Epithelial cell of esophagus (primary cell): Measurements from ENCODE around the gene FBXL17.

ENCODE experiments used
- DNase-seq: peaks from one replicate; pipeline ENCODE4 v3.0.0; 2010; ENCODE audit warnings: low read depth
- H3K4me3 ChIP-seq: 2 replicates; pipeline ENCODE4 v1.5.1; 2011; ENCODE audit warnings: mild to moderate bottlenecking, low read length, control low read depth
- TF ChIP-seq, protein P1 (sequence below): IDR thresholded peaks from 2 replicates; pipeline ENCODE4 v1.5.1; 2011; ENCODE audit warnings: low read depth, mild to moderate bottlenecking, low read length, control low read depth, inconsistent platforms; ENCODE audit not compliant: insufficient read depth; ENCODE audit errors: missing control alignments

The FBXL17 gene

DNA sequence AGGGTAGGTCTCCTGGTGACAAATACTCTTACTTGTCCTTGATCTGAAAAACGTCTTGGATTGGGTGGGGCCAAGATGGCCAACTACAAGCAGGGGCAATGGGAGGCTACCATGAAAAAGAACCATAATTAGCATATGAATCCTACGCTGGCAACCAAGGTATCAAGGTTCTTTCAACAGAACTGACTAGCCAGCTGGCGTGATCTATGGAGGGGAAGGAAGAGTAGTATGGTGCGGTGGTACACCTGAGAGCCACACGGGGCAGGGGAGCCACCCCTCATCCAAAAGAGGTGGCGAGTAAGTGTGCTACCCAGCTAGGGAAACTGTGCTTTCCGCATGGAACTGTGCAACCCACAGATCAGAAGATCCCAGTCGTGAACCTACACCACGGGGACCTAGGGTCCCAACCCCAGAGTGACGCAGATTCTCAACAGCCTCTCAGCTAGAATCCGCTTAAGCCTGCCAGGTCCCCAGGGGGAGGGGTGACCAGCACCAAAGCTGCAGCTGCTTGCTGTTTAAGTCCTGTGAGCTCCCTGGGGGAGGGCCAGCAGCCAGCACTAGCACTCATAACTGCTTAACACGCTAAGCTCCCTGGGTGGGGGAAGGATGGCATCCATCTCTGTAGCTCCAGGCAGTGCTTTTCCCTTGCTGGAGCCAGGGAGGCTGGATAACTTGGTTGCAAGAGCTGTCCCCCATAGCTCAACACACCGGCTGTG lies 334.8 kb downstream of the FBXL17 start:
- TF ChIP-seq, protein P1, sequence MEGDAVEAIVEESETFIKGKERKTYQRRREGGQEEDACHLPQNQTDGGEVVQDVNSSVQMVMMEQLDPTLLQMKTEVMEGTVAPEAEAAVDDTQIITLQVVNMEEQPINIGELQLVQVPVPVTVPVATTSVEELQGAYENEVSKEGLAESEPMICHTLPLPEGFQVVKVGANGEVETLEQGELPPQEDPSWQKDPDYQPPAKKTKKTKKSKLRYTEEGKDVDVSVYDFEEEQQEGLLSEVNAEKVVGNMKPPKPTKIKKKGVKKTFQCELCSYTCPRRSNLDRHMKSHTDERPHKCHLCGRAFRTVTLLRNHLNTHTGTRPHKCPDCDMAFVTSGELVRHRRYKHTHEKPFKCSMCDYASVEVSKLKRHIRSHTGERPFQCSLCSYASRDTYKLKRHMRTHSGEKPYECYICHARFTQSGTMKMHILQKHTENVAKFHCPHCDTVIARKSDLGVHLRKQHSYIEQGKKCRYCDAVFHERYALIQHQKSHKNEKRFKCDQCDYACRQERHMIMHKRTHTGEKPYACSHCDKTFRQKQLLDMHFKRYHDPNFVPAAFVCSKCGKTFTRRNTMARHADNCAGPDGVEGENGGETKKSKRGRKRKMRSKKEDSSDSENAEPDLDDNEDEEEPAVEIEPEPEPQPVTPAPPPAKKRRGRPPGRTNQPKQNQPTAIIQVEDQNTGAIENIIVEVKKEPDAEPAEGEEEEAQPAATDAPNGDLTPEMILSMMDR: no peak
- H3K4me3 ChIP-seq: no peak overlapping the region
- no peak for DNase-seq

DNA sequence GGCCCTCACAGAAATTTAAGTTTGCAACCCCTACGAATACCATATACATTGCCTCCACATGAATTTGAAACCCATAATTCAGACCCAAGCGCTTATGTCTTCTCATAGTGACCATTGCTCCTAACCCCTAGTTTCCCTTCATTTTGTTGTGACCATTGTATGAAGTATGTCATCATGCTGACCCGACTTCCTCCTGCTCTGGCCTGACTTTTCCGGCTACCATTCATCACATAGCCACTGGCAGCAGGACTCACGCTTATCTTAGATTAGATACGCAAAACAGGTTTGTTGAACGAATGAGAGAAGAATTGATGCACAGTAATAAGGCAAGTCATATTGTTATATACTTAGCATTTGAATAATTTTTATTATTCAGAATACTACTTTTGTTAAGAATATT lies 345.4 kb downstream of the FBXL17 start:
- DNase-seq: no peak
- no peak overlapping the region for H3K4me3 ChIP-seq
- TF ChIP-seq, protein P1: no peak

DNA sequence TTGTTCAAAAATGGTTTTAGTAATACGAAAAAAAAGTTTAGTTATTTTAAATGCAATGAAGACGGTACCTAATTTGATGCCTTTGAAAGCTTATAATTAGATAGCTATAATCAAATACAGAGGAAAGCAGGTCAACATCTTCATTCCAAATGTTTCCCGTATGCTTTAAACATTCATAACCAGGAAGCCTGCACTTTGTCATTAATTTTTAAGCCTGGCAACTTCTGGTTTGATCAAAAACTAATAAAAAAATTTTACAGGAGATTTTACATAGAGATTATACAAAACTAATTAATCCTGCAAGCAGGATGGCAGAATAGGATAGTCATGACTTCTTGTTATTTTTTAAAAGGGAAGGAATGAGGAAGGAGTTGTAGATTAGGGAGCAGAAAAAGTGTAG lies 353.0 kb downstream of the FBXL17 start:
- TF ChIP-seq, protein P1: no peak
- no peak overlapping the region for H3K4me3 ChIP-seq
- DNase-seq: no peak

DNA sequence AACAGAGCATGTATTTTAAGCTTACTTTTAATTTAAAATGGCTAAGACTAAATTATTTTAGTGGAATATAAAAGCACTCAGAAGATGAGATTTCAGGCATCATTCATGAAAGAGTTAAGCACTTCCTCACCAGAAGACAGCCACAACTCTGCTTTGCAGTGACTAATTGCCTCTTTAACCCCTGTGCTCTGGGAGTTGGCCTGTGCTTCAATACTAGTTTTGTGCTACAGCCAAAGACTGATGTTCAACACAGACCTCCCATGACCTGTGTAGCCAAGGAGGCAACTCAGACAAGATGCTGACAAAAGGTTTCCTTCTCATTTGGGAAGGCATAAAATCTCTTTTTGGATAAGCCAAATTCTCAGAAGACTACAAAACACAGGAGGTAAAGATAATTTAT lies 353.5 kb downstream of the FBXL17 start:
- no peak overlapping the region for H3K4me3 ChIP-seq
- peak; percentile 14 for DNase-seq
- TF ChIP-seq, protein P1: no peak

DNA sequence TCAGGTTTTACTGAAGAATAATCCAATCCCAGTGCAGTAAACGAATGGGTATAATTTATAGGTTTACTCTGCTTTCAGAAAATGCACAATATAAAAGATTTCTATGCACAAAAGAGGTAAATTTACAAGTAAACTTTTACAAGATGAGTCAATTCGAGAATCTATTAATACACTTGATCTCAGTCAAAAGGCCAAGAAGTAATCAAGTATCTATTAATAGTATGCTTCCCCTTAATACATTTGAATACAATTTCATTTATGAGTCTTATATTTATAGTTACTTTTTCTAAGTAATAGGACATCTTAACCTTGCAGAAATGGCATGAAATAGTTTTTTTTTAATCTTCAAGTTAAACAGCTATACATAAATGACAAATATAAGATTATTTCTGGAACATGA lies 355.9 kb downstream of the FBXL17 start:
- no peak overlapping the region for H3K4me3 ChIP-seq
- no peak for DNase-seq
- TF ChIP-seq, protein P1: no peak

DNA sequence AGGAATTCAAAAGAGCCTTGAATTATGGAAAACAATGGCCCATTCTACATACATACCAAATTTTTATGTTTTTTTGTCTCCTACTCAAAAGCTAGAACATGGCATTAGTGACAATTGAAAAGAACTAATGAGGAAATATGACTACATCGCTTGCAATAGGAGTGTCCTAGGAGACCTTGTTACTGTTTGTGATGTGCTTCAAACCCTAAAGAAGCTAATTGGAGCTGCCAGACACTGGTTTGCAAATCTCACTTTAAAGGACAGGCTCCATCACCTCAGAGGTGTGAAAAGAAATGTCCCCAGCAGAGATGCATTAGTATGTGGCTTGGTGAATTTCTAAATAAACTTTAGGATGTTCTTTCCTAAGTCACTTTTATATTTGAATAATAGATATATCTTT lies 356.9 kb downstream of the FBXL17 start:
- TF ChIP-seq, protein P1: no peak
- H3K4me3 ChIP-seq: no peak overlapping the region

DNA sequence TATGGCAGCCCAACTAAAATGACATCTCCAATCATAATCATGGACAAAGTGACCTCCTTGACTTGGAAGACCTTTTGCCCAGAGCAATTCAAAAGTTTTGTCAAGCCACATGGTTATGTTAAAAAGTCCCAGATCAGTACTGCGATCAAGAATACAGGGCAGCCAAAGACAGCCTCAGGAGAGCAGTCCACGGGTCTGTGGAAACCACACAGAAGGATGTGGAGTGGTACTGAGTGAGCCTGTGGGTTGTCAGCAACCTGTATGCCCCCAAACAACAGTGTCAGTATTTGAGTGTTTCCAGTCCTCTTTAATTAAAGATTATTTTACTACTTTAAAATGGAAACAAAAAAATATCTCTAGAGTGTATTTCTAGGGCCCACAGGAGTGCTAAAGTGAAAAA lies 365.8 kb downstream of the FBXL17 start:
- H3K4me3 ChIP-seq: no peak overlapping the region
- DNase-seq: no peak
- TF ChIP-seq, protein P1: no peak

More for the DNA sequence above, 356.9 kb downstream of the FBXL17 start:
- DNase-seq: no peak
